Testis (tissue), 3 donors: ENCODE data around the gene EEFSEC. TPM values are rescaled to one million over a fixed set of nuclear protein-coding genes. Genes with fewer than 3 reads are reported as not detected.

ENCODE experiments used
- DNase-seq: peaks from one replicate; pipeline ENCODE4 v3.0.0-alpha.2; 2019
- H3K27ac ChIP-seq, 2 donors: fragments of 200-600 bp; sonication (generic); one replicate each; pipeline ENCODE4 v1.5.1; 2019
- H3K27me3 ChIP-seq: fragments of 200-600 bp; sonication (generic); one replicate; pipeline ENCODE4 v1.5.1; 2019
- H3K36me3 ChIP-seq: fragments of 200-600 bp; sonication (generic); one replicate; pipeline ENCODE4 v1.5.1; 2017; ENCODE audit warnings: low read depth; ENCODE audit errors: missing control alignments
- H3K4me1 ChIP-seq: fragments of 200-600 bp; sonication (generic); one replicate; pipeline ENCODE4 v1.5.1; 2019
- H3K4me3 ChIP-seq, 2 donors: fragments of 200-600 bp; sonication (generic); one replicate each; pipeline ENCODE4 v1.5.1; 2017 to 2019
- H3K9me3 ChIP-seq: fragments of 200-600 bp; sonication (generic); one replicate; pipeline ENCODE4 v1.5.1; 2017
- CTCF ChIP-seq, 3 experiments: fragments of 450-650 bp in 2 of 3; fragments of 200-600 bp in 1 of 3; sonication (generic) in 1 of 3; IDR thresholded peaks; one replicate each; pipeline ENCODE4 v1.5.1; 2016 to 2019; ENCODE audit warnings: antibody characterized with exemption in 3 of 3, mild to moderate bottlenecking in 2 of 3, moderate library complexity in 1 of 3
- POLR2A ChIP-seq: fragments of 450-650 bp; IDR thresholded peaks from one replicate; pipeline ENCODE4 v1.6.1; 2017; ENCODE audit warnings: antibody characterized with exemption, mild to moderate bottlenecking, moderate library complexity
- WGBS, 2 donors: methylation state at CpG; one replicate each; pipeline ENCODE4 v1.1.5; 2018; 5-methylcytosine and 5-hydroxymethylcytosine counted together
- intact Hi-C: fragments of 100-400 bp; cut with DNase I; formaldehyde crosslinking; loops from one replicate; pipeline ENCODE4 v1.15.1; 2023; ENCODE audit warnings: low total_unique reads
- polyA plus RNA-seq: library from polyadenylated mRNA; stranded (reverse); fragments of 350-450 nt; fragmentation: Illumina TruSeq; extraction: RNeasy Lipid Tissue Mini Kit (QIAGEN cat#74804); gene quantifications from one replicate; pipeline ENCODE4 v1.2.3, GENCODE V29; 2014; ENCODE audit warnings: low read depth, low replicate concordance; ENCODE audit not compliant: insufficient read depth
- total RNA-seq, 2 donors: library from RNA; depleted of rRNA; stranded (reverse); fragments of >200 nt; gene quantifications; one replicate each; pipeline ENCODE4 v1.2.3, GENCODE V29; 2016

The EEFSEC gene
- total and polyA plus RNA-seq, 3 donors from 2014 or later, result 35.4 to 40.3 (median 35.4) TPM

GRCh38 chr3:128190501-128190900 lies 37.2 kb downstream of the EEFSEC start:
- intact Hi-C loops, result no loop called here
- peaks cover 10% of the 10 kb centered on the region for H3K4me1 ChIP-seq
- no peaks in the 10 kb centered on the region for H3K9me3 ChIP-seq
- H3K27ac ChIP-seq, result no peak overlapping the region
- no peak overlapping the region for H3K4me3 ChIP-seq
- no peaks in the 10 kb centered on the region for H3K36me3 ChIP-seq
- TF ChIP-seq CTCF (IDR thresholded peaks at IDR 0.05) (no peak), POLR2A (no peak)
- 8 to 97% methylated on average over 1 of the region's 1 CpG for WGBS, 2 donors
- no peaks in the 10 kb centered on the region for H3K27me3 ChIP-seq
- DNase-seq, result no peak

- no peak for DNase-seq
- no peak for TF ChIP-seq CTCF (IDR thresholded peaks at IDR 0.05)
- TF ChIP-seq POLR2A, result no peak
- H3K27ac ChIP-seq, result no peak overlapping the region
- no peaks in the 10 kb centered on the region for H3K36me3 ChIP-seq
- H3K27me3 ChIP-seq, result no peaks in the 10 kb centered on the region
- H3K9me3 ChIP-seq, result no peaks in the 10 kb centered on the region
- peaks cover 10% of the 10 kb centered on the region for H3K4me1 ChIP-seq
- no peak overlapping the region for H3K4me3 ChIP-seq
- intact Hi-C loops, result no loop called here
- 92 to 95% methylated on average over 7 of the region's 7 CpGs for WGBS, 2 donors
These were observed 38.9 kb downstream of the EEFSEC start for GRCh38 chr3:128192131-128192530.

GRCh38 chr3:128193168-128193567 lies 39.9 kb downstream of the EEFSEC start:
- intact Hi-C loops, result no loop called here
- TF ChIP-seq CTCF (IDR thresholded peaks at IDR 0.05) (no peak), POLR2A (no peak)

GRCh38 chr3:128194843-128195242 lies 41.6 kb downstream of the EEFSEC start:
- Histone ChIP-seq H3K4me3 (no peak overlapping the region), H3K27me3 (no peaks in the 10 kb centered on the region), H3K36me3 (no peaks in the 10 kb centered on the region), H3K4me1 (peaks cover 10% of the 10 kb centered on the region), H3K27ac (no peak overlapping the region), H3K9me3 (no peaks in the 10 kb centered on the region)
- intact Hi-C loops, result no loop called here
- TF ChIP-seq POLR2A (no peak), CTCF (IDR thresholded peaks at IDR 0.05) (no peak)
- 33 to 63% methylated on average over 4 of the region's 4 CpGs for WGBS, 2 donors
- no peak for DNase-seq

More at GRCh38 chr3:128193168-128193567, 39.9 kb downstream of the EEFSEC start:
- Histone ChIP-seq H3K27ac (no peak overlapping the region), H3K9me3 (no peaks in the 10 kb centered on the region), H3K4me3 (no peak overlapping the region), H3K4me1 (peaks cover 10% of the 10 kb centered on the region), H3K27me3 (no peaks in the 10 kb centered on the region), H3K36me3 (no peaks in the 10 kb centered on the region)
- WGBS, 2 donors, result 94 to 97% methylated on average over 2 of the region's 2 CpGs
- no peak for DNase-seq

- peaks cover 10% of the 10 kb centered on the region for H3K4me1 ChIP-seq
- intact Hi-C loops, result no loop called here
- WGBS, 2 donors, result 54 to 76% methylated on average over 5 of the region's 5 CpGs
- no peaks in the 10 kb centered on the region for H3K9me3 ChIP-seq
- no peaks in the 10 kb centered on the region for H3K27me3 ChIP-seq
- no peaks in the 10 kb centered on the region for H3K36me3 ChIP-seq
- DNase-seq, result no peak
- TF ChIP-seq CTCF (IDR thresholded peaks at IDR 0.05) (no peak), POLR2A (no peak)
- no peak overlapping the region for H3K4me3 ChIP-seq
- no peak overlapping the region for H3K27ac ChIP-seq
These were observed 42.1 kb downstream of the EEFSEC start for GRCh38 chr3:128195369-128195768.
